SK-N-SH treated with all-trans-retinoic acid at 6 μM for 48 hours (cell line): ENCODE results near the gene ADH1B.

Source experiments
- ATAC-seq: fragments of 200-7000 bp; cut with Tn5 transposase; 3 replicates; pipeline ENCODE4 v1.9.1; 2020; ENCODE audit warnings: mild to moderate bottlenecking, moderate library complexity
- ARNTL ChIP-seq: fragments of 450-650 bp; formaldehyde crosslinking; IDR thresholded peaks from 2 replicates; pipeline ENCODE4 v1.5.0; 2020; ENCODE audit warnings: low read depth, mild to moderate bottlenecking, moderate library complexity, borderline replicate concordance
- BACH2 ChIP-seq: fragments of 250-450 bp; sonication (Bioruptor Pico); IDR thresholded peaks from 2 replicates; pipeline ENCODE4 v1.9.0; 2021; ENCODE audit warnings: mild to moderate bottlenecking, borderline replicate concordance
- CREB5 ChIP-seq: fragments of 250-450 bp; sonication (Bioruptor Pico); IDR thresholded peaks from 2 replicates; pipeline ENCODE4 v1.5.1; 2020; ENCODE audit warnings: low read depth, mild to moderate bottlenecking, moderate library complexity
- CSDC2 ChIP-seq: fragments of 250-450 bp; sonication (Bioruptor Pico); IDR thresholded peaks from 2 replicates; pipeline ENCODE4 v1.5.0; 2020; ENCODE audit warnings: mild to moderate bottlenecking, moderate library complexity
- CSRNP3 ChIP-seq: fragments of 250-450 bp; sonication (Bioruptor Pico); IDR thresholded peaks from 2 replicates; pipeline ENCODE4 v1.5.1; 2021; ENCODE audit warnings: mild to moderate bottlenecking, moderate library complexity
- ESRRG ChIP-seq: fragments of 250-450 bp; sonication (Bioruptor Pico); IDR thresholded peaks from 2 replicates; pipeline ENCODE4 v1.6.1; 2021; ENCODE audit warnings: mild to moderate bottlenecking
- ISL1 ChIP-seq: fragments of 250-450 bp; sonication (Bioruptor Pico); IDR thresholded peaks from 2 replicates; pipeline ENCODE4 v2.1.2; 2022; ENCODE audit warnings: mild to moderate bottlenecking, moderate library complexity
- OSR1 ChIP-seq: fragments of 250-450 bp; sonication (Bioruptor Pico); IDR thresholded peaks from 2 replicates; pipeline ENCODE4 v1.8.0; 2022; ENCODE audit warnings: moderate library complexity, mild to moderate bottlenecking, inconsistent platforms
- POU6F1 ChIP-seq: fragments of 250-450 bp; sonication (Bioruptor Pico); IDR thresholded peaks from 2 replicates; pipeline ENCODE4 v1.8.0; 2021; ENCODE audit warnings: low read depth, mild to moderate bottlenecking, moderate library complexity, borderline replicate concordance
- RARB ChIP-seq: fragments of 250-450 bp; sonication (Bioruptor Pico); IDR thresholded peaks from 2 replicates; pipeline ENCODE4 v1.8.0; 2021; ENCODE audit warnings: mild to moderate bottlenecking, moderate library complexity
- SNAI2 ChIP-seq: fragments of 250-450 bp; sonication (Bioruptor Pico); IDR thresholded peaks from 2 replicates; pipeline ENCODE4 v1.5.0; 2020; ENCODE audit warnings: mild to moderate bottlenecking, moderate library complexity
- TOX ChIP-seq: fragments of 250-450 bp; sonication (Bioruptor Pico); IDR thresholded peaks from 2 replicates; pipeline ENCODE4 v1.8.0; 2021; ENCODE audit warnings: mild to moderate bottlenecking, moderate library complexity, borderline replicate concordance
- TSHZ2 ChIP-seq: fragments of 250-450 bp; sonication (Bioruptor Pico); IDR thresholded peaks from 2 replicates; pipeline ENCODE4 v1.5.0; 2020; ENCODE audit warnings: mild to moderate bottlenecking, moderate library complexity
- ZFP3 ChIP-seq: fragments of 250-450 bp; sonication (Bioruptor Pico); IDR thresholded peaks from 2 replicates; pipeline ENCODE4 v1.5.0; 2020; ENCODE audit warnings: mild to moderate bottlenecking, moderate library complexity
- ZNF565 ChIP-seq: fragments of 450-650 bp; formaldehyde crosslinking; conservative IDR thresholded peaks from 2 replicates; pipeline ENCODE4 v1.5.0; 2020; ENCODE audit warnings: low read depth, mild to moderate bottlenecking, moderate library complexity
- ZNF70 ChIP-seq: fragments of 450-650 bp; formaldehyde crosslinking; IDR thresholded peaks from 2 replicates; pipeline ENCODE4 v1.5.0; 2020; ENCODE audit warnings: mild to moderate bottlenecking, moderate library complexity
- ZNF8 ChIP-seq: fragments of 450-650 bp; formaldehyde crosslinking; IDR thresholded peaks from 2 replicates; pipeline ENCODE4 v1.5.0; 2020; ENCODE audit warnings: mild to moderate bottlenecking, moderate library complexity

The ADH1B gene

GRCh38 chr4:99310389-99310788 lies 10.8 kb downstream of the ADH1B start:
- TF ChIP-seq CREB5 (no peak), ESRRG (CRISPR knock-in tag) (no peak), ARNTL (CRISPR knock-in tag) (no peak)
- no peak for ATAC-seq

- no peak for ATAC-seq
- TF ChIP-seq BACH2 (CRISPR knock-in tag) (no peak), CREB5 (no peak), CSDC2 (CRISPR knock-in tag) (no peak), POU6F1 (CRISPR knock-in tag) (no peak), ZNF70 (CRISPR knock-in tag) (no peak), ARNTL (CRISPR knock-in tag) (no peak), CSRNP3 (CRISPR knock-in tag) (no peak), SNAI2 (CRISPR knock-in tag) (no peak), TOX (no peak), ZNF565 (no peak), ZFP3 (CRISPR knock-in tag) (no peak), ESRRG (CRISPR knock-in tag) (no peak)
Observed at GRCh38 chr4:99305638-99306400, 15.4 kb downstream of the ADH1B start.

- no peak for ATAC-seq
Observed at GRCh38 chr4:99301376-99302164, 19.6 kb downstream of the ADH1B start.

More at GRCh38 chr4:99301376-99302164, 19.6 kb downstream of the ADH1B start:
- TF ChIP-seq OSR1 (CRISPR knock-in tag) (no peak), CSDC2 (CRISPR knock-in tag) (no peak), ISL1 (no peak), RARB (CRISPR knock-in tag) (no peak), SNAI2 (CRISPR knock-in tag) (no peak), ZNF8 (CRISPR knock-in tag) (no peak), TSHZ2 (CRISPR knock-in tag) (no peak), ZFP3 (CRISPR knock-in tag) (no peak), ESRRG (CRISPR knock-in tag) (no peak), BACH2 (CRISPR knock-in tag) (no peak), ARNTL (CRISPR knock-in tag) (no peak), ZNF70 (CRISPR knock-in tag) (no peak)
